ENCODE measurements around the gene SLC30A1. TPM values are rescaled to one million over a fixed set of nuclear protein-coding genes. Genes with fewer than 3 reads are reported as not detected.

Gene SLC30A1
- polyA plus RNA-seq, 1 experiment, result 12.8 TPM

- Histone ChIP-seq H3K27me3 (ENCODE audit: control insufficient read depth, insufficient read depth, low read length) (no peaks in the 10 kb centered on the region), H3K27ac (ENCODE audit: low read depth, low read length) (no peak overlapping the region), H3K9me3 (ENCODE audit: control insufficient read depth, insufficient read depth, low read length) (no peaks in the 10 kb centered on the region), H3K4me3 (ENCODE audit: low read depth, low read length) (no peak overlapping the region)
- TF ChIP-seq CTCF (IDR thresholded peaks at IDR 0.05; ENCODE audit: low read depth, low read length), result no peak
- ChIA-PET CTCF (interaction anchor here (0.6 kb wide), 1 partner anchor 199 kb away, joined by 5 read pairs; no protein-coding TSS in a partner anchor), POLR2A (no interaction called here)
- no peak for DNase-seq (ENCODE audit: low read depth, low spot score)
These were observed 30.5 kb downstream of the SLC30A1 start for GRCh38 chr1:211548321-211549091.

DNA sequence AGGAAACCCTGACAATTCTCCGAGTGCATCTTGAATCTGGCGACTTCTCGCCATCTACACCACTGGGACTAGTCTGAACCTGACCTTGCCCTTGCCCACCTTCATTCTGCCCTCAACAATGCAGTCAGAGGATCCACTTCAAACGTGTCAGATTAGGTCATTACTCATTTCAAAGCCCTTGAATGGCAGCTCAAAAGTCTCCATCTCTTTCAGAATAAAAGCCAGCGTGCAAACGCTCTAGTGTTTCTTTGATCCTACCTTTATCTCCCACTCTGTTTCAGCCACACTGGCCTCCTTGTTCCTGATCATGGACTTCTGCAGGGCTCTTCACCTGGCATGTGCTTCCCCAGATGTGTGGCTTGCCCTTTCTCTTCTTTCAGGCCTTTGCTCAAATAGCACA is 31.3 kb downstream of the SLC30A1 start:
- TF ChIP-seq CTCF (IDR thresholded peaks at IDR 0.05; ENCODE audit: low read depth, low read length), result no peak
- CTCF ChIA-PET, result interaction anchor here (1.3 kb wide), 1 partner anchor 77 kb away, joined by 3 read pairs; no protein-coding TSS in a partner anchor

DNA sequence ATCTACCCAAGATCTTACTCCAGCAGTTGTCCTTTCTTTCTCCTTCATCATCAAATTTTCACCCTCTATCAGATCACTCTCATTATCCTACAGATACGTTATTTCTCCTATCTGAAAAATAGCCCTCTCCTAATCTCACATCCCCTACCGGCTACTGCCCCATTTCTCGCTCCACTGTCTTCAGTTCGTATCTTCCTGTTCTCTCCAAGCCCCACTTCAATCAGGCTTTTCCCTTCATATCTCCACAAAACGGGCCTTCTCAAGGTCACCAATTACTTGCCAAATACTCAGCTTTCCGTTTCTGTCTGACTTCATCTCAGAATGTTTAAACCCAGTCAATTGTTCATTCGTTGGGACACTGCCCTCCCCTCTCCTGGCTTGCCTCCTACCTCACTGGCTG is 32.4 kb downstream of the SLC30A1 start:
- ChIA-PET CTCF (interaction anchor here (1.3 kb wide), 1 partner anchor 76 kb away, joined by 3 read pairs; no protein-coding TSS in a partner anchor), POLR2A (no interaction called here)
- Histone ChIP-seq H3K9me3 (ENCODE audit: control insufficient read depth, insufficient read depth, low read length) (no peaks in the 10 kb centered on the region), H3K27ac (ENCODE audit: low read depth, low read length) (no peak overlapping the region), H3K27me3 (ENCODE audit: control insufficient read depth, insufficient read depth, low read length) (peaks cover 2% of the 10 kb centered on the region), H3K4me3 (ENCODE audit: low read depth, low read length) (no peak overlapping the region)
- TF ChIP-seq CTCF (IDR thresholded peaks at IDR 0.05; ENCODE audit: low read depth, low read length), result no peak
- no peak for DNase-seq (ENCODE audit: low read depth, low spot score)

More for the DNA sequence above, 31.3 kb downstream of the SLC30A1 start:
- POLR2A ChIA-PET, result no interaction called here
- H3K9me3 ChIP-seq (ENCODE audit: control insufficient read depth, insufficient read depth, low read length), result no peaks in the 10 kb centered on the region
- no peak for DNase-seq (ENCODE audit: low read depth, low spot score)
- no peak overlapping the region for H3K27ac ChIP-seq (ENCODE audit: low read depth, low read length)
- H3K27me3 ChIP-seq (ENCODE audit: control insufficient read depth, insufficient read depth, low read length), result no peaks in the 10 kb centered on the region
- H3K4me3 ChIP-seq (ENCODE audit: low read depth, low read length), result no peak overlapping the region

- Histone ChIP-seq H3K9me3 (ENCODE audit: control insufficient read depth, insufficient read depth, low read length) (no peaks in the 10 kb centered on the region; the same call in 1 of the 2 replicates), H3K27me3 (ENCODE audit: control insufficient read depth, insufficient read depth, low read length) (peaks cover 6% of the 10 kb centered on the region), H3K4me3 (ENCODE audit: low read depth, low read length) (no peak overlapping the region), H3K27ac (ENCODE audit: low read depth, low read length) (no peak overlapping the region)
- TF ChIP-seq CTCF (IDR thresholded peaks at IDR 0.05; ENCODE audit: low read depth, low read length), result no peak
- ChIA-PET POLR2A (no interaction called here), CTCF (no interaction called here)
- no peak for DNase-seq (ENCODE audit: low read depth, low spot score)
These were observed 35.9 kb downstream of the SLC30A1 start for GRCh38 chr1:211543025-211543424.

GRCh38 chr1:211541720-211542477 is 37.1 kb downstream of the SLC30A1 start:
- H3K27me3 ChIP-seq (ENCODE audit: control insufficient read depth, insufficient read depth, low read length), result peaks cover 6% of the 10 kb centered on the region
- DNase-seq (ENCODE audit: low read depth, low spot score), result no peak
- no peak for TF ChIP-seq CTCF (IDR thresholded peaks at IDR 0.05; ENCODE audit: low read depth, low read length)
- no peaks in the 10 kb centered on the region; the same call in 1 of the 2 replicates for H3K9me3 ChIP-seq (ENCODE audit: control insufficient read depth, insufficient read depth, low read length)
- H3K27ac ChIP-seq (ENCODE audit: low read depth, low read length), result no peak overlapping the region
- CTCF ChIA-PET, result interaction anchor here (1.5 to 2.1 kb wide), 2 partner anchors 27 to 114 kb away, joined by 4 to 7 read pairs; no protein-coding TSS in a partner anchor
- POLR2A ChIA-PET, result no interaction called here
- no peak overlapping the region for H3K4me3 ChIP-seq (ENCODE audit: low read depth, low read length)

Measured in AG04450 (cell line).